ENCODE results near the gene PPIL4.

The PPIL4 gene

GRCh38 chr6:149472241-149472640 lies 73.6 kb downstream of the PPIL4 start:
- H3K36me3 ChIP-seq: no peaks in the 10 kb centered on the region
- TF ChIP-seq CTCF (IDR thresholded peaks at IDR 0.05; ENCODE audit: low read depth, low read length): no peak
- no peaks in the 10 kb centered on the region for H3K27me3 ChIP-seq
- no peaks in the 10 kb centered on the region for H3K9me3 ChIP-seq
- no peaks in the 10 kb centered on the region for H3K4me1 ChIP-seq
- no peak for DNase-seq
- no peak overlapping the region for H3K4me3 ChIP-seq (ENCODE audit: low read depth, low read length)

- no peak for DNase-seq
Observed at GRCh38 chr6:149471801-149472200, 74.0 kb downstream of the PPIL4 start.

GRCh38 chr6:149470948-149471347 lies 74.9 kb downstream of the PPIL4 start:
- Histone ChIP-seq H3K9me3 (no peaks in the 10 kb centered on the region), H3K4me1 (no peaks in the 10 kb centered on the region), H3K36me3 (no peaks in the 10 kb centered on the region), H3K4me3 (ENCODE audit: low read depth, low read length) (no peak overlapping the region), H3K27me3 (no peaks in the 10 kb centered on the region)
- TF ChIP-seq CTCF (IDR thresholded peaks at IDR 0.05; ENCODE audit: low read depth, low read length): no peak
- no peak for DNase-seq

More at GRCh38 chr6:149471801-149472200, 74.0 kb downstream of the PPIL4 start:
- Histone ChIP-seq H3K4me1 (no peaks in the 10 kb centered on the region), H3K36me3 (no peaks in the 10 kb centered on the region), H3K9me3 (no peaks in the 10 kb centered on the region), H3K27me3 (no peaks in the 10 kb centered on the region), H3K4me3 (ENCODE audit: low read depth, low read length) (no peak overlapping the region)
- TF ChIP-seq CTCF (IDR thresholded peaks at IDR 0.05; ENCODE audit: low read depth, low read length): no peak

- Histone ChIP-seq H3K27me3 (no peaks in the 10 kb centered on the region), H3K4me1 (no peaks in the 10 kb centered on the region), H3K36me3 (no peaks in the 10 kb centered on the region), H3K4me3 (ENCODE audit: low read depth, low read length) (no peak overlapping the region), H3K9me3 (no peaks in the 10 kb centered on the region)
- TF ChIP-seq CTCF (IDR thresholded peaks at IDR 0.05; ENCODE audit: low read depth, low read length): no peak
- no peak for DNase-seq
Observed at GRCh38 chr6:149468179-149468578, 77.7 kb downstream of the PPIL4 start.

GRCh38 chr6:149467265-149467664 lies 78.6 kb downstream of the PPIL4 start:
- Histone ChIP-seq H3K27me3 (no peaks in the 10 kb centered on the region), H3K4me3 (ENCODE audit: low read depth, low read length) (no peak overlapping the region), H3K4me1 (no peaks in the 10 kb centered on the region), H3K9me3 (no peaks in the 10 kb centered on the region), H3K36me3 (no peaks in the 10 kb centered on the region)
- DNase-seq: no peak
- TF ChIP-seq CTCF (IDR thresholded peaks at IDR 0.05; ENCODE audit: low read depth, low read length): no peak

GRCh38 chr6:149464411-149464810 lies 81.4 kb downstream of the PPIL4 start:
- TF ChIP-seq CTCF (IDR thresholded peaks at IDR 0.05; ENCODE audit: low read depth, low read length): no peak
- H3K4me1 ChIP-seq: no peaks in the 10 kb centered on the region
- no peaks in the 10 kb centered on the region for H3K27me3 ChIP-seq
- DNase-seq: no peak
- H3K36me3 ChIP-seq: no peaks in the 10 kb centered on the region
- no peak overlapping the region for H3K4me3 ChIP-seq (ENCODE audit: low read depth, low read length)
- no peaks in the 10 kb centered on the region for H3K9me3 ChIP-seq
